GM19324 (cell line): ENCODE data around the gene STK33.
A peak's percentile ranks its signal among the peaks of the same experiment; 100 is the strongest.

Experiments used
- ATAC-seq: cut with Tn5 transposase; IDR thresholded peaks from one replicate; pipeline ENCODE4 v1.9.1; 2021; ENCODE audit warnings: mild to moderate bottlenecking, moderate library complexity; ENCODE audit not compliant: unreplicated experiment, low FRiP score

Gene STK33

GRCh38 chr11:8593935-8594909, at the start of gene STK33:
Gene STK33 (minus strand): TSS chr11:8594228. CDS start chr11:8474905, 119,323 bp downstream.
- peak; percentile 90 for ATAC-seq

DNA sequence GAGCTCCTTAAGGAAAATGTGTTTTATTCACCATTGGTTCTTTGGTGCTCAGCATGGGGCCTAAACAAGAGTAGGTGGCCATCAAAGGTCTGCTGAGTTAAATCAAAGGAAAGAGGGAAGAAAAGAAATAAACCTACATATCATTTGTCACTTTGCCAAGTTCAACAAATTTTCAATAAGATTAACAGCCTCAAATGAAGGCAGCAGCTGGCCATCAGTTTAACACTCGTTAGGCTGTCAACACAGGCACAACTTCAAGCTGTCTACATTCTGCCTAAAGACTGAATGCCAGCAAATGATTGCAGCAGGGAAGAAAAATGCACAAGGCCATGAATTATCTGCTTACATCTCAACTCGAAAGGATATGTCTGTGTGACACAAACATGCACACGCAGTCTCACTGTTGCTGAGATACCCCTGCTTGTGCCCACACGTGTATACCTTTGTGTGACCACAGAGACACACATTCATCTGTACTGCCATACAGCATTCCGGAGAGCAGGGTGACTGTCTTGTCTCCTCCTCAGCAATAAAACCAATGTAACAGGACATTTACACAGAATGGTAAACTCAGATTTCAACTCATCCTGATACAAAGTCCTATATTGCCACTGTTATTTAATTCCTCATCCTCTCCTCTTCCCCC, 48.3 kb upstream of the STK33 start:
- no peak for ATAC-seq

DNA sequence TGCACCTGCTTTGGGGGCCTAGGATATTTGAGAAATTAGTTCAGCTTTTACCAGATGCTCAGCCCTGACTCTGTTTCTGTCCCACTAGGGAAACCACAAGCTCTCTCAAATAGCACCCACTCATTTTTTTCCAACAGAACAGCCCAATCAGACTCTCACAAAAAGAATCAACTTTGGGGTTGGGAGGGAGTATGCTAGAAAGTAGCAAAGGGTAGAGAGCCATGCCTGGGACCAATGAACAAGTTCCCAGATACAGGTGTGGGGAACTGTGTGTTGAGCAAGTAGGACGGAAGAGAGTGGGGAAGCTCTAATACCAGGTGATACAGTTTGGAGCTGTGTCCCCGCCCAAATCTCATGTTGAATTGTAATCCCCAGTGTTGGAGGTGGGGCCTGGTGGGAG, 47.3 kb upstream of the STK33 start:
- no peak for ATAC-seq

DNA sequence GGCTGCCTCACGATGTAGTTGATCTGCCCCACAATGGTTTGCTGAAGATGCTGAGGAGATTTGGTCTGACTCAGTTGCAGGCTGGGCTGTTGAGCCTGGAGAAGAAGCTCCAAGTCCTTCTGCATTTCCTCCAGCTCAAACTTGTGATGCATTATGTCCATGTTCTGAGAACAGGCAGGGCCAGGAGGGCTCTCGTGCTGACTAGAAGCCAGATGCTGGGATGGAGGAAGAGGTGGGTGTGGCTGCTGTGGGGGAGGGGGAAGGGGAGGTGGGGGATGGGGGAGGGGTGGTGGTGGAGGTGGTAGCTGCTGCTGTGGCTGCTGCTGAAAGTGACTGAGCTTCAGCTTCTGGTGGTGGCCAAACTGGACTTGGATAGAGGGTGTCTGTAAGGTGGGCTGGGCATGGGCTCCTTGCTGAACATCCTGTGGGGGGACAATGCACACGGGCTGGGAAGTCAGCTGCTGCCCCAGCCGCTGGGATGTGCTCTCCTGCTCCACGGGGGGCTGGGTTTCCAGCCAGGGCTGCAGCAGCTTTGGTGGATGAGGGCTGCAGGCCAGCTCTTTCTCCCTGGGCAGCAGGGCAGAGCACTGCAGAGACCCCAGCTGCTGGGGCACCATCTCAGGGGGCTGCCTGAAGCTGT, 46.4 kb upstream of the STK33 start:
- ATAC-seq: no peak

- no peak for ATAC-seq
These were observed 45.6 kb upstream of the STK33 start for GRCh38 chr11:8639655-8640054.

GRCh38 chr11:8638300-8638699, 44.3 kb upstream of the STK33 start:
- ATAC-seq: no peak

DNA sequence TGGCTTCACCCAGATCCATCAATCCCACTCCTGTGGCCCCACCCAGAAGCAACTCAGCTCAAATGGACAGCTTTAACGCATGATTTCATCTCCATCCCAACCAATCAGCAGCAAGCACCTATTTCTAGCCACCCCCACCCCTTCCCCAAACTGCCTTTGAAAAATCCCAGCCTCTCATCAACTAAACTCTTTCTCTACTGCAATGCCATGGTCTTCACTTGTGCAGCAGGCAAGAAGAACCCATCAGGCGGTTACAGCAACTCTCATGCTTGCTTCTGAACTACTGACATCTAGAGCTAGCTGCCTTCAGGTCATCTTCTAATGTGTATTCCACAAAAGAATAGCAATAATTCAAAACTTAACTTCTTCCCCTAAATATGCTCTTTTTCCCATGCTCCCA, 42.1 kb upstream of the STK33 start:
- no peak for ATAC-seq

GRCh38 chr11:8634498-8634897, 40.5 kb upstream of the STK33 start:
- no peak for ATAC-seq

GRCh38 chr11:8631395-8632118, 37.5 kb upstream of the STK33 start:
- ATAC-seq: no peak

- no peak for ATAC-seq
These were observed 30.7 kb upstream of the STK33 start for GRCh38 chr11:8624698-8625097.

DNA sequence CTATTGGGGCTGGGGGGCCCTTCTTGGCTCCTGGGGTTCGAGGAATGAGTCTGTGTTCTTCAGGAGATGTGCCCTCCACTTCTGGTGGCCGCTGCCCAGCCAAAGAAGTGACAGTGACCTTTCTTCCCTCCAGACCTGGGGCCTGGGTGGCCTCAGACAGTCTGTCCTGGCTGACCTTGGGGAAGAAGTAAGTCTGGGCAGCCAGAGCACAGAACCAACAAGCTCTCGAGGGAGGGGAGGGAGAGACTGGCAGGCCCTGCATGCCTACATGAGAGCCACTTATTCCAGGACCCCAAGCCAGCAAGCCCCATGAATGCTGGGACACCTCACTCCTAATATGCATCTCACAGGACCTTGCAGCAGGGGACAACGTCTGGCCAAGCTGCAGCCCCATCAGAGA, 27.1 kb upstream of the STK33 start:
- ATAC-seq: no peak

DNA sequence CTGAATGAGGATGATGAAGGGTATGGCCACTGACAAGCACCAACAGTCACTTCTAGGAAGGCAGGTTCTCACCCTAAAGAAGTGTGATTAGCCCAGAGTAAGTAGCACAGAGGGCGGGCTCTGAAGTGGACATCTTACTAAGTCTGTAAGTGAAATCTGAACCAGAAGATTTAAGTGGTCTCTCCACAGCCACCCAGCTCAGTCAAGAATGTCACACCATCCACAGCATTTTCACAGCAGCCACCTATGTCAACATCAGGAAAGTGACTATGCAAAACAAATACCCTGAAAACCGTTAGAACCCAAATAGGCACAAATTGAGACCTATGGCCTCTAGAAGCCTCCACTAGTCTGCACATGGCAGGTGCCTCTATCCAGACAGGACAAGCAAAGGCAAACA, 23.0 kb upstream of the STK33 start:
- no peak for ATAC-seq

GRCh38 chr11:8615291-8616032, 21.4 kb upstream of the STK33 start:
- no peak for ATAC-seq

DNA sequence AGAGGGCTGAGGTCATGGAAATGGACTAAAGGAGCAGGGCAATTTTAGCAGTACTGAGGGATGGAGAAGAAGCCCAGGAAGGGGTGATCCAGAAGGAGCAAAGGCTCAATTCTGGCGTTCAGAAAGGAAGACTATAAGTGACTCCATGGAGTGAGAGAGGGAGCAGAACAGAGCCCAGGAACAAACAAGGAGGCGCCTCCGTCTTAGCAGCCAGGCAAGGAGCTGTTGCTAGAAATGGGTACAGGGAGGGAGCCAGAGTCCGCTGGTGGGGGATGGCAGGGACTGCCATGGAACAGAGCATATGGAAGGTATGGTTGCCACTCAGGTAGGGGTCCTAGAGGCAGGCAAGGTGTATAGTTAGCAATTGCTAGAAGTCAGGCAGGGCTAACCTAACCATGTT, 20.5 kb upstream of the STK33 start:
- ATAC-seq: no peak

DNA sequence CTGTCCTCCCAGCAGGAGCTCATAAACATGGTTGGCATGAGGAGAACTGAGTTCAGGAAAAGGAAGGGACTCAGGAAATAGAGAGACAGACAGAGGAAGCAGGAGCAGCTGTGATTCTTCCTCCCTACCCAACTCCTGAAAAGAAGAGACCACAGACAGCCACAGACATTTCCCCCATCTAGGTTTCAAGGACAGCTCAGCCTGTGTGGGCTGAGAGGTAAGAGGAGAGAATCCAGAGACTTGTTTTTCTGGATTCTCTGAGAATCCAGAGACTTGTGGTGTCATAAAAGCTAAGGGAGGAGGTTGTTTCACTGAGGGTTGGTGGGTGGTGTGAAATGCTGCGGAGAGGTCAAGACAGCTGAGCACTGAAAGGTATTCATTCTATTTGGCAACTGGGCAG, 19.0 kb upstream of the STK33 start:
- ATAC-seq: no peak

- no peak for ATAC-seq
These were observed 18.5 kb upstream of the STK33 start for GRCh38 chr11:8612522-8612921.

- no peak for ATAC-seq
These were observed 16.6 kb upstream of the STK33 start for GRCh38 chr11:8610532-8611116.

DNA sequence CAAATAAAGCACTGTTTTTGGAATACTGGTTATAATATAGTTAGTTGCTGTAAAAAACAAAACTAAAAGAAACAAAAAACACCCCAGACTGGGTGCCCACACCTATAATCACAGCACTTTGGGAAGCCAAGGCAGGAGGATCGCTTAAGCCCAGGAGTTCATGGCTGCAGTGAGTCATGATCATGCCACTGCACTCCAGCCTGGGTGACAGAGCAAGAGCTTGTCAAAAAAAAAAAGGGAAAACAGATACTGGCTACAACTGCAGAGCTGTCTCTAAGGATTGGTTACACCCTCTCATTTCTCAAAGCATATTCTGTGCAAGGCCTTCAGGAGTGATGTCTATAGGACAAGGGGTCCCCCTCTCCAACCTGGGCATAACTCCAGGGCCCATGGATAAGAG, 14.6 kb upstream of the STK33 start:
- no peak for ATAC-seq

- no peak for ATAC-seq
These were observed 12.0 kb upstream of the STK33 start for GRCh38 chr11:8605971-8606563.
